Smooth muscle cell of the umbilical artery (primary cell): ENCODE data around the gene NEXMIF. TPM values are rescaled to one million over a fixed set of nuclear protein-coding genes. Genes with fewer than 3 reads are reported as not detected.

Experiments used
- total RNA-seq: library from RNA; depleted of rRNA; stranded (reverse); fragments of >200 nt; gene quantifications from 2 replicates; pipeline ENCODE4 v1.2.3, GENCODE V29; 2014

NEXMIF gene
- total RNA-seq: under 0.01 TPM in 2 replicates

DNA sequence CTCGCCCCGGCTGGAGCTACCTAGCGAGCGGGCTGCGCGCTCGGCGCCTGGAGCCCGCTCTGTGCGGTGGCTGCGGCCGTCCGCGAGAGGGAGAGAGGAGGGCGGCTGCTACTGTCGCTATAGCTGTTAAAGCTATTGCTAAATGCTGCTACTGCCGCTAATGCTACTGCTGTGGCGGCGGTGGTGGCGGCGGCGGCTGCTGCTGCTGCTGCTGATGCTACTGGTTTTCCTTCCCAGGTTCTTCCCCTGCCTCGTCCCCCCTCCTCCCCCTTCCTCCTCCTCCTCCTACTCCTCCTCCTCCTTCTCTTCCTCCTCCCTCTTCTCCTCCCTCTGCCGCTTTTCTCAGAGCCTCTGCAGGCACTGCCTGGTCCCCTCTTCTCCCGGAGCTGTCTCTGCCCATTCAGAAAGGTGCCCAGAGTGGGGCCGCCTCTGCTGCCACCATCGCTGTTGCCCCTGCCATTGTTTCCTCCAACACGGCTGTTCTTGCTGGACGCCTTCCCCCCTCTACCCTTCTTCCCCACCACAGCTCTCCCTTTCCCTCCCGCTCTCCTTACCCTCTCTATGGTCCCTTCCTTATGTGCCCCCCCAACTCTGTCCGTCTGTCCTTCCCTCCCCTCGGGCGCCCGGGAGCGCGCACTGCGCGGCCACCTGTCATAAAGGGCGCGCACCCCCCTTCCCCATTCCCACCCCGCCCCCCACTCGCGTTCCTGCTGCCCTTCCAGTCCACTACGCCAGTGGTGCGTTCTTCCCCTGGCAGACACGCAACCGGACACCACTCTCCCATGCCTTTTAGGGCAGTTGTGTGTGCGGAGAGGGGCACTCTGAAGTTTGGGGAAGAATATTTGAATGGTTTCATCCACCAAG, at the start of gene NEXMIF:
Gene NEXMIF, minus strand, starts transcription at position 228 of the 864 bp plus-strand sequence.

Other genes with a start within 250 kb of the NEXMIF start
- gene ABCB7, start 230.8 kb upstream of the NEXMIF start, total RNA-seq: 17.5 and 19.0 TPM in 2 replicates